Stimulated activated CD8-positive, alpha-beta memory T cell treated with anti-CD3 and anti-CD28 coated beads, Interleukin-4, amount 100 ng/mL, for 1 hour (primary cell): ENCODE results near the gene ARRDC2.
"Not testable (repeated sequence)": the region's sequence is repeated elsewhere in the genome, so short reads cannot be mapped to it uniquely, and the experiment has no call there.

Experiments
- DNase-seq, 2 donors: peaks; one replicate each; pipeline ENCODE4 v3.0.0-alpha.2; 2020; ENCODE audit warnings: low read depth in 2 of 2, low spot score in 1 of 2

ARRDC2 gene

GRCh38 chr19:18007917-18008673 is at the start of gene ARRDC2:
Gene ARRDC2, plus strand, starts transcription at chr19:18008170. Its CDS starts 141 bp downstream, at chr19:18008311.
- peak; percentile 66 to 80 for DNase-seq

GRCh38 chr19:17963936-17964691 is 43.9 kb upstream of the ARRDC2 start:
- no peak for DNase-seq

GRCh38 chr19:17965370-17966128 is 42.4 kb upstream of the ARRDC2 start:
- DNase-seq: no peak

- DNase-seq: no peak
Measured at GRCh38 chr19:17966129-17966483, 41.9 kb upstream of the ARRDC2 start.

GRCh38 chr19:17966550-17967256 is 41.3 kb upstream of the ARRDC2 start, which contains the start of gene KCNN1:
Gene KCNN1, plus strand, starts transcription at chr19:17967107. Its CDS starts 6,782 bp downstream, at chr19:17973889.
- no peak for DNase-seq

GRCh38 chr19:17967257-17968051 is 40.5 kb upstream of the ARRDC2 start:
- DNase-seq: no peak

- DNase-seq: no peak
Measured at GRCh38 chr19:17968362-17968761, 39.6 kb upstream of the ARRDC2 start.

GRCh38 chr19:17969096-17969792 is 38.7 kb upstream of the ARRDC2 start:
- no peak for DNase-seq

- no peak for DNase-seq
Measured at GRCh38 chr19:17972230-17972629, 35.7 kb upstream of the ARRDC2 start.

- no peak for DNase-seq
Measured at GRCh38 chr19:17973759-17974158, 34.2 kb upstream of the ARRDC2 start.

GRCh38 chr19:17974551-17974950 is 33.4 kb upstream of the ARRDC2 start:
- DNase-seq: no peak

- no peak for DNase-seq
Measured at GRCh38 chr19:17975032-17975431, 32.9 kb upstream of the ARRDC2 start.

GRCh38 chr19:17977021-17977420 is 30.9 kb upstream of the ARRDC2 start:
- DNase-seq: no peak

GRCh38 chr19:17977488-17977887 is 30.5 kb upstream of the ARRDC2 start:
- DNase-seq: no peak

GRCh38 chr19:17981611-17982010 is 26.4 kb upstream of the ARRDC2 start:
- no peak for DNase-seq

GRCh38 chr19:17982430-17982829 is 25.5 kb upstream of the ARRDC2 start:
- no peak for DNase-seq

GRCh38 chr19:17985037-17985818 is 22.7 kb upstream of the ARRDC2 start:
- no peak for DNase-seq

- DNase-seq: not testable (repeated sequence)
Measured at GRCh38 chr19:17986569-17986968, 21.4 kb upstream of the ARRDC2 start.

GRCh38 chr19:17988161-17988560 is 19.8 kb upstream of the ARRDC2 start:
- DNase-seq: no peak
